ENCODE results near the gene CA11.
A peak's percentile ranks its signal among the peaks of the same experiment; 100 is the strongest.

The CA11 gene

GRCh38 chr19:48639483-48640375 is 6.3 kb downstream of the CA11 start:
- CTCF ChIA-PET: no interaction called here
- POLR2A ChIA-PET: no interaction called here
- TF ChIP-seq CTCF (IDR thresholded peaks at IDR 0.05; ENCODE audit: insufficient read depth, low read length, missing control alignments): no peak
- H3K4me3 ChIP-seq (ENCODE audit: low read depth, low read length): no peak overlapping the region
- no peak for DNase-seq (ENCODE audit: low read depth, low spot score)

- ChIA-PET CTCF (interaction anchor here (1.3 kb wide), 1 partner anchor 14 kb away, joined by 4 read pairs; no protein-coding TSS in a partner anchor), POLR2A (no interaction called here)
- no peak for DNase-seq (ENCODE audit: low read depth, low spot score)
- no peak for TF ChIP-seq CTCF (IDR thresholded peaks at IDR 0.05; ENCODE audit: insufficient read depth, low read length, missing control alignments)
- no peak overlapping the region for H3K4me3 ChIP-seq (ENCODE audit: low read depth, low read length)
Measured at GRCh38 chr19:48638831-48639381, 7.1 kb downstream of the CA11 start.

- ChIA-PET CTCF (interaction anchor here (0.8 to 1.3 kb wide), 3 partner anchors 7 to 15 kb away, joined by 3 to 4 read pairs (median 3); partner anchors contain the start of gene CA11), POLR2A (interaction anchor here (0.6 to 1.5 kb wide), 3 partner anchors 14 to 434 kb away, joined by 4 to 5 read pairs (median 4); partner anchors contain the start of genes RPL18 and SPHK2)
- DNase-seq (ENCODE audit: low read depth, low spot score): peak; percentile 84
- TF ChIP-seq CTCF (IDR thresholded peaks at IDR 0.05; ENCODE audit: insufficient read depth, low read length, missing control alignments): peak; percentile 17
- peak overlapping the region; percentile 66 for H3K4me3 ChIP-seq (ENCODE audit: low read depth, low read length)
Measured at GRCh38 chr19:48637948-48638830, 7.8 kb downstream of the CA11 start.

- ChIA-PET CTCF (interaction anchor here (0.8 to 1.3 kb wide), 3 partner anchors 8 to 16 kb away, joined by 3 to 4 read pairs (median 3); partner anchors contain the start of gene CA11), POLR2A (interaction anchor here (0.6 to 1.5 kb wide), 3 partner anchors 13 to 434 kb away, joined by 4 to 5 read pairs (median 4); partner anchors contain the start of genes RPL18 and SPHK2)
- no peak for TF ChIP-seq CTCF (IDR thresholded peaks at IDR 0.05; ENCODE audit: insufficient read depth, low read length, missing control alignments)
Measured at GRCh38 chr19:48637449-48637947, 8.5 kb downstream of the CA11 start.

GRCh38 chr19:48636859-48637448 is 9.0 kb downstream of the CA11 start, which contains the start of gene DBP:
Gene DBP (minus strand): TSS chr19:48637379. CDS start chr19:48636994, 385 bp downstream.
- no peak for DNase-seq (ENCODE audit: low read depth, low spot score)
- ChIA-PET POLR2A (interaction anchor here (1.3 to 1.5 kb wide), 2 partner anchors 13 to 18 kb away, joined by 4 to 5 read pairs; partner anchors contain the start of genes RPL18 and SPHK2), CTCF (interaction anchor here (0.8 to 1.3 kb wide), 2 partner anchors 8 to 9 kb away, joined by 3 to 5 read pairs; partner anchors contain the start of gene CA11)
- TF ChIP-seq CTCF (IDR thresholded peaks at IDR 0.05; ENCODE audit: insufficient read depth, low read length, missing control alignments): peak; percentile 23
- peak within 1 kb of the TSS; percentile 66 for H3K4me3 ChIP-seq (ENCODE audit: low read depth, low read length)

More at GRCh38 chr19:48637449-48637947, 8.5 kb downstream of the CA11 start:
- peak overlapping the region; percentile 66 for H3K4me3 ChIP-seq (ENCODE audit: low read depth, low read length)
- DNase-seq (ENCODE audit: low read depth, low spot score): peak; percentile 92
